Esophagus squamous epithelium (tissue), 4 donors: ENCODE results near the gene ZYX.

Source experiments
- CTCF ChIP-seq, 6 experiments: fragments of 450-650 bp in 4 of 6; fragments of 200-600 bp in 2 of 6; sonication (generic) in 2 of 6; IDR thresholded peaks; one replicate each; pipeline ENCODE4 v1.5.1; 2016 to 2019; ENCODE audit warnings: antibody characterized with exemption in 6 of 6, mild to moderate bottlenecking in 4 of 6, moderate library complexity in 4 of 6
- POLR2A ChIP-seq, 4 donors: fragments of 450-650 bp; IDR thresholded peaks; one replicate each; pipeline ENCODE4 v1.6.1; 2017; ENCODE audit warnings: antibody characterized with exemption in 4 of 4, mild to moderate bottlenecking in 4 of 4, moderate library complexity in 3 of 4

DNA sequence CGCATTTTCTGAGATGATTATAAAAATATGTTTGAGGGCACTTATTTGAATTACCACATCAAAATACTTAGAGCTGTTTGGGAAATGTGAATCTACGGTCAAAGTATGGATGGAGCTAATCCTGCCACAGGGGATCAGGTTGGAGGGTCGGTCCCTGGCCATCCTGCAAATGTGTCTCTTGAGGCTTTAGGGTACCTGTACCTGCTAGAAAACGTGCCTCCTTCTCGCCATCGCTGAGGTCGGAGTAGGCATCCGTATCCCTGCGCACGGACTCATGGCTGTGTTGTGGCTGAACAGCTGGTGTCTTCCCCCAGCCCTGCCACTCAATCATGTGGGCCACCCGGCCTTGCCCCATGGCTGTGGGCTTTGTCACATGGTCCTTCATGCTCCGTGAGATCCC, 22.5 kb upstream of the ZYX start:
- TF ChIP-seq CTCF (IDR thresholded peaks at IDR 0.05) = no peak
- no peak for TF ChIP-seq POLR2A (IDR thresholded peaks at IDR 0.05)
